ENCODE data around the gene IL2RA. TPM values are rescaled to one million over a fixed set of nuclear protein-coding genes. Genes with fewer than 3 reads are reported as not detected.

The IL2RA gene
- total and polyA plus RNA-seq, 10 of the 15 experiments (the other 5 are each of a cell fraction or from before 2014, with no cell fraction given), result 2.2 to 6.0 (median 4.9) TPM

- TF ChIP-seq, protein P1, sequence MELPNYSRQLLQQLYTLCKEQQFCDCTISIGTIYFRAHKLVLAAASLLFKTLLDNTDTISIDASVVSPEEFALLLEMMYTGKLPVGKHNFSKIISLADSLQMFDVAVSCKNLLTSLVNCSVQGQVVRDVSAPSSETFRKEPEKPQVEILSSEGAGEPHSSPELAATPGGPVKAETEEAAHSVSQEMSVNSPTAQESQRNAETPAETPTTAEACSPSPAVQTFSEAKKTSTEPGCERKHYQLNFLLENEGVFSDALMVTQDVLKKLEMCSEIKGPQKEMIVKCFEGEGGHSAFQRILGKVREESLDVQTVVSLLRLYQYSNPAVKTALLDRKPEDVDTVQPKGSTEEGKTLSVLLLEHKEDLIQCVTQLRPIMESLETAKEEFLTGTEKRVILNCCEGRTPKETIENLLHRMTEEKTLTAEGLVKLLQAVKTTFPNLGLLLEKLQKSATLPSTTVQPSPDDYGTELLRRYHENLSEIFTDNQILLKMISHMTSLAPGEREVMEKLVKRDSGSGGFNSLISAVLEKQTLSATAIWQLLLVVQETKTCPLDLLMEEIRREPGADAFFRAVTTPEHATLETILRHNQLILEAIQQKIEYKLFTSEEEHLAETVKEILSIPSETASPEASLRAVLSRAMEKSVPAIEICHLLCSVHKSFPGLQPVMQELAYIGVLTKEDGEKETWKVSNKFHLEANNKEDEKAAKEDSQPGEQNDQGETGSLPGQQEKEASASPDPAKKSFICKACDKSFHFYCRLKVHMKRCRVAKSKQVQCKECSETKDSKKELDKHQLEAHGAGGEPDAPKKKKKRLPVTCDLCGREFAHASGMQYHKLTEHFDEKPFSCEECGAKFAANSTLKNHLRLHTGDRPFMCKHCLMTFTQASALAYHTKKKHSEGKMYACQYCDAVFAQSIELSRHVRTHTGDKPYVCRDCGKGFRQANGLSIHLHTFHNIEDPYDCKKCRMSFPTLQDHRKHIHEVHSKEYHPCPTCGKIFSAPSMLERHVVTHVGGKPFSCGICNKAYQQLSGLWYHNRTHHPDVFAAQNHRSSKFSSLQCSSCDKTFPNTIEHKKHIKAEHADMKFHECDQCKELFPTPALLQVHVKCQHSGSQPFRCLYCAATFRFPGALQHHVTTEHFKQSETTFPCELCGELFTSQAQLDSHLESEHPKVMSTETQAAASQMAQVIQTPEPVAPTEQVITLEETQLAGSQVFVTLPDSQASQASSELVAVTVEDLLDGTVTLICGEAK (IDR thresholded peaks at IDR 0.05; ENCODE audit: borderline replicate concordance), result no peak; the same call in 1 of the 2 replicates
- TF ChIP-seq MEF2B (IDR thresholded peaks at IDR 0.05; ENCODE audit: partially characterized antibody, poor library complexity, severe bottlenecking) (peak; percentile 92), ETV6 (conservative IDR thresholded peaks at IDR 0.05 in 1 of 2, IDR thresholded peaks at IDR 0.05 in 1 of 2; ENCODE audit: borderline replicate concordance in 1 of 2, low read depth in 1 of 2) (peak in 1 of 2 experiments; percentile 96; a peak in 2 of 4 replicates), ZBTB4 (CRISPR knock-in tag; IDR thresholded peaks at IDR 0.05) (no peak), ZNF274 (IDR thresholded peaks at IDR 0.05; ENCODE audit: insufficient read depth, insufficient read length) (no peak), CHD1 (IDR thresholded peaks at IDR 0.05; ENCODE audit: low read depth, low read length) (no peak), POU2F2 (IDR thresholded peaks at IDR 0.05; ENCODE audit: borderline replicate concordance, low read depth, low read length) (0 out of 3 replicates have a peak, but pooled peaks have one; percentile 85), SPI1 (IDR thresholded peaks at IDR 0.05; ENCODE audit: borderline replicate concordance, insufficient read depth, low read depth, low read length) (no peak), BCLAF1 (IDR thresholded peaks at IDR 0.05) (no peak), SRF (IDR thresholded peaks at IDR 0.05; ENCODE audit: low read depth in 2 of 2, low read length in 2 of 2) (0 out of 4 replicates have a peak, but pooled peaks of 1 of the 2 experiments have one; percentile 38), SMARCA5 (IDR thresholded peaks at IDR 0.05) (no peak), BRCA1 (IDR thresholded peaks at IDR 0.05; ENCODE audit: low read depth, low read length) (0 out of 2 replicates have a peak, but pooled peaks have one; percentile 23), ELK1 (IDR thresholded peaks at IDR 0.05; ENCODE audit: low read depth, low read length) (peak; percentile 86), SMAD1 (IDR thresholded peaks at IDR 0.05; ENCODE audit: low read depth, partially characterized antibody) (peak; percentile 42)
- TF ChIP-seq, protein P2, sequence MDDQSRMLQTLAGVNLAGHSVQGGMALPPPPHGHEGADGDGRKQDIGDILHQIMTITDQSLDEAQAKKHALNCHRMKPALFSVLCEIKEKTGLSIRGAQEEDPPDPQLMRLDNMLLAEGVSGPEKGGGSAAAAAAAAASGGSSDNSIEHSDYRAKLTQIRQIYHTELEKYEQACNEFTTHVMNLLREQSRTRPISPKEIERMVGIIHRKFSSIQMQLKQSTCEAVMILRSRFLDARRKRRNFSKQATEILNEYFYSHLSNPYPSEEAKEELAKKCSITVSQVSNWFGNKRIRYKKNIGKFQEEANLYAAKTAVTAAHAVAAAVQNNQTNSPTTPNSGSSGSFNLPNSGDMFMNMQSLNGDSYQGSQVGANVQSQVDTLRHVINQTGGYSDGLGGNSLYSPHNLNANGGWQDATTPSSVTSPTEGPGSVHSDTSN (IDR thresholded peaks at IDR 0.05; ENCODE audit: insufficient replicate concordance, low read depth, low read length), result peak; percentile 48
Observed at GRCh38 chr10:6050801-6051445, 11.2 kb downstream of the IL2RA start (continued).
